Activated CD4-positive, alpha-beta T cell treated with anti-CD3 and anti-CD28 coated beads, Interleukin-2, amount 50 U/mL, for 24 hours (primary cell): ENCODE data around the gene DENND4A.

ENCODE experiments used
- DNase-seq, 2 donors: peaks; one replicate each; pipeline ENCODE4 v3.0.0-alpha.2; 2020; ENCODE audit warnings: low read depth in 1 of 2, low spot score in 1 of 2

DENND4A gene

DNA sequence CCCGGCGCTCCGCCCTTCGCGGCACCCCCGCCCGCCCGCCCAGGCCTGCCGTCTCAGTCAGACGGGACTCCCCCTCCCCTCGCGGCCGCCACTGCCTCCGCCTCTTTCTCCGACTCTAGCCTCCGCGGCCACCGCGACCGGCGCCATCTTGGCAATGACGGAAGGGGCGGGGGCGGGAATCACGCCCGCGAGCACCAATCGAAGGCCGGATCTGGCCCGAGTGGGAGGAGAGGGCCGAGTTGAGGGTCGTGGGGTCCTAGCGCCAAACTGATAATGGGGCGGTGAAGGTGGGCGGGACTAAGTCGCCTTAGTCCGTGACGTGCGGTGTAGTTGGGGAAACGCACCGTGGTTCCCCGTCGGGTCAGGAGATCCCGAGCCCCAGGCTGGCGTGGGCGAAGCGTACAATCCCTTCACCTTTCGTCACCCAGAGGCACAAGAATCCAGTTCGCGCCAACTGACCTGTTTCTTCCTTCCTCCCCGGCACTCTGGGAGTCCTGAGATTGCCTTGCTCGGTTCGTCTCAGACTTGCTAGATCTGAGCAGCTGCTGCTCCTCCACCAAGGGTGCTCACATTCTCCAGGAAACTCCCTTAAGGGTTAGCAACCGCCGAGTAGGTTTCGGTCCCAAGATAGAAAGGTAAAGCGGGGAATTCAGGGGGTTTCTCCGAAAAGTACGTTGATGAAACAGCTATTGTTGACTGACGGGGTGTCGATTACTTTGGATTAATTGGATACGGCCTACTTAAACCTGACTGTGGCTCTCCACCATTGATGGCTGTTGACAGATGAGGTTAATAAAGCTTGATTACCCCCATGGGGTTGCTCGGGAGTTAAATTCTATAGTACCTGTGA is at the start of gene DENND4A:
TSS of gene DENND4A (minus strand) at position 156 of the 850 bp plus-strand sequence. CDS start 35,843 bp downstream, outside the sequence.
- peak; percentile 97 to 98 for DNase-seq

DNA sequence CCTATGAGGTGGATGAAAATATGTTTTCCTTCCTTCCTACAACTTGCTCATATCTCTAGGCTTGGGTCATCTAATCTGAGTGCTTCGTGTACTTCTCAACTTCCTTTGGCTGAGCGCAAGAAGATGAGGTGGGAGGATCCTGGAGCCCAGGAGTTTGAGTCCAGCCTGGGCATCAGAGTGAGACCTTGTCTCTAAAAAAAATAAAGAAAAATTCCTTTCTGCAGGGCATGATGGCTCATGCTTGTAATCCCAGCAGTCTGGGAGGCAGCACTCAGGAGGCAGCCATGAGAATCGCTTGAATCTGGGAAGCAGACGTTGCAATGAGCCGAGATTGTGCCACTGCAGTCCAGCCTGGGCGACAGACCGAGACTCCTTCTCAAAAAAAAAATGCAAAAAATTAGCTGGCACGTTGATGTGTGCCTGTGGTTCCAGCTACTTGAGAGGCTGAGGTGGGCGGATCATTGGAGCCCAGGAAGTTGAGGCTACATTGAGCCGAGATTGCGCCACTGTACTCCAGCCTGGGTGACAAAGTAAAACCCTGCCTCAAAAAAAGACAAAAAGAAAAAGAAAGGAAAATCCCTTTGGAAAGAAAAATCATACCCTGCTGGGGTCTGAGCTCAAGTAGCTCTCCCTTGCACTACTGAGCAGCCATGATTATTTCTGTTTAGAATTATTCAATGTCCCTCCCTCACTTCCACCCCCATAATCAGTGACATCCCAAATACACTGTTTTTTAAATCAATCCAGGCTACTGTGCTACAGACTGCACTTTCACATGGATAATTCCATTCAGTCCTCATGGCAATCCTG is 49.2 kb upstream of the DENND4A start:
- DNase-seq, result no peak

DNA sequence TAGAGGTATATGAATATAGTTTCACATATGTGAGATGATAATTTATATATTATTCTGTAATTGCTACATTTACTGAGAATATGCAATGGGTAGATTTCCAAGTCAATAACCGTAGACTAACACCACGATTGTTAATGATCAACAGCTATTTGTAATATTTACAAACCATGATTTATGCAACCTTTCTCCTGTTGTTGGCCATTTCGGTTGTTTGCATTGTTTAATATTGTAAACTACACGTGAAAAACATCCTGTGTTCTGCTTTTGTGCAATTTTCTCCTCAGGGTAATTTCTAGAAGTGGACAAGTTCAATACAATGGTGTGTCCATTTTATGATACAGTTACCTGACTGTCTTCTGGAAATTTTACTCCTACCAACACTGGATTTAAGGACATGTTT is 47.9 kb upstream of the DENND4A start:
- DNase-seq, result no peak

- no peak for DNase-seq
Measured at GRCh38 chr15:65839354-65839901, 47.3 kb upstream of the DENND4A start.

DNA sequence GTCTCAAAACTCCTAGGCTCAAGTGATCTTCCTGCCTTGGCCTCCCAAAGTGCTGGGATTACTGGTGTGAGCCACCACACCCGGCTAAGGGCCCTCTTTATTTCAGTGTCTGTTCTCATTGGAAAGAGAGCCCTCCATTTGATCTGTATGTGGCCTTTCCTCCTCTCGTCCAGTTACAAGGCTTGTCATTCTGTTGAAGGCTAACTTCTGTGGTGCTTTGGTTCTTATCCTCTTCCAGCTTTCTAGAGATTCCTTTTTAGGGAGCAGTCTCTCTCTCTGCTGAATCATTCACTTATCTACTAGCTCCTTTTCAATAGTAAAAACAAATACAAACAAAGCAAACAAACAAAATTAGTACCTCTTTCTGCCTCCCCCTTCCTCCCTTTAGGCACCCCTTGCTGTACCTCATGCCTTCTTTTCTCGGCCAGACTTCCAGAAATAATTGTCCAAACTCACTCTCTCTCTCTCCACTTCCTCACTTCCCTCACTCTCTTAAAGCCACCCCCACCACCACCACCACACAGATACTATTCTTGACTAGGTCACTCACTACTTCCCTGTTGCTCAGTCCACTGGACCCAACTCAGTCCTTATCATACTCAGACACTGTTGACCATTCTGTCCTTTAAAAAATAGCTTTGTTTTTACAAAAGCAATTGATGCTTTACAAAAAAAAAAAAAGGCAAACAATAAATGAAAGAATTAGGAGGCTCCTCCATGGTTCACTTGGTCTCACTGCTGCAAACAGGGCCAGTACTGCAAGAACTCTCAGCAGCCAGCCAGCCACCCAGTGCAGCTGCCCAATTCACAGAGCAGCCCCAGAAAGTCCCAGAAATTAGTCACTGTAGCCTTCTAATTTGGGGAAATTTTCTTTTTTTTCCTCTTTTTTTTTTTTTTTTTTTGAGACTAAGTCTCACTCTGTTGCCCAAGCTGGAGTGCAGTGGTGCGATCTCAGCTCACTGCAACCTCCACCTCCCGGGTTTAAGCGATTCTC is 45.5 kb upstream of the DENND4A start:
- DNase-seq, result no peak

- DNase-seq, result no peak
Measured at GRCh38 chr15:65836665-65837064, 44.6 kb upstream of the DENND4A start.

DNA sequence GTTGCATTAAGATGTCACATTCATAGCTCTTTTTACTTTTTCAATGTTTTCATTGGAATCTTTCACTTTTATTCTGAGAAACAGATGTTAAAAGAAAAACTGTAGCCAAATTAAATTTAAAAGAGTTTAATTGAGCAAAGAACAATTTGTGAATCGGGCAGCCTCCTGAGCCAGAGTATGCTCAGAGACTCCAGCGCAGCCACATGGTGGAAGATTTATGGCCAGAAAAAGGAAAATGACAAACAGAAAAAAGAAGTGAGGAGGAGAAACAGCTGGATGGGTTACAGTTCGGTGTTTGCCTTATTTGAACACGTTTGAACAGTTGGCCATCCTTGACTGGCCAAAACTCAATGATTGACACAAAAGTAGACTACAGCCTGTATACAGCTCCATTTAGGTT is 43.4 kb upstream of the DENND4A start:
- no peak for DNase-seq

GRCh38 chr15:65834603-65835282 is 42.6 kb upstream of the DENND4A start:
- DNase-seq, result no peak

- no peak for DNase-seq
Measured at GRCh38 chr15:65833501-65834205, 41.6 kb upstream of the DENND4A start.

DNA sequence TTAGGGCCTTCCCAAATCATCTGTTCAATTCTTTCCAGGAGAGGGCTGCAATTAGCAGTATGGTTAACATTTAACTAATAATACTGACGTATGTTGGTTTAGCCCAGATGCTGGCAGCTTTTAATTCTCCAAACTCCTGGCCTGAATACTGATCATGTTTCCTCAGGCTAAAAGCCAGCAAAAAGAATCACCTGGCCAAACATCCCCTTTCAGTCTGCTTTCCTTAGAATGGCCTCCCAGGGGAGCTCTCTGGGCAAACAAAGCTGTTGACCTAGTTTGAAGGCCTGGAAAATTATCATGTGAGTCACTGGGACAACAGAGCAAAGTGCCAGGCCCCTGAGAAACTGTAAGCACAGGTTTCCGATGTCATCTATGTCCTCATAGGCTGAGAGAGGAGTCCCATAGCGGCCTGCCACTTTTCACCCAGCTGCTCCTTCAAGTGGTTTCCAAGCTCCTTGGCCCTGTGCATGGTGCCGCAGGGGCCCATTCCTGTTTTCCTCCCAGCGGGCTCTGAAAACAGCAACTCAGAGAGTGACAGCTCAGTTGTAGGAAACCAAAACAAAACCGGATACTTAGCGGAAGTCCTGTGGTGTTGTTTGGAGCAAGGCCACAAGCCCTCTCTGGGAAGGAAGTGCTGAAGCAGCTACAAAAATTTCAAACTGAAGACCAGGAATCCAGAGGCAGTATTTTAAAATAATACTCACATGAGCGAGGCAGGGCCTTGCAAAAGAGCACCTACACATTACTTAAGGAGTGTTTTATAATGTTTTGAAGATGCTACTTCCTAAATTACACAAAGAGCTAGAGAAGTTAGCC is 40.7 kb upstream of the DENND4A start:
- DNase-seq, result peak; percentile 28 to 33

DNA sequence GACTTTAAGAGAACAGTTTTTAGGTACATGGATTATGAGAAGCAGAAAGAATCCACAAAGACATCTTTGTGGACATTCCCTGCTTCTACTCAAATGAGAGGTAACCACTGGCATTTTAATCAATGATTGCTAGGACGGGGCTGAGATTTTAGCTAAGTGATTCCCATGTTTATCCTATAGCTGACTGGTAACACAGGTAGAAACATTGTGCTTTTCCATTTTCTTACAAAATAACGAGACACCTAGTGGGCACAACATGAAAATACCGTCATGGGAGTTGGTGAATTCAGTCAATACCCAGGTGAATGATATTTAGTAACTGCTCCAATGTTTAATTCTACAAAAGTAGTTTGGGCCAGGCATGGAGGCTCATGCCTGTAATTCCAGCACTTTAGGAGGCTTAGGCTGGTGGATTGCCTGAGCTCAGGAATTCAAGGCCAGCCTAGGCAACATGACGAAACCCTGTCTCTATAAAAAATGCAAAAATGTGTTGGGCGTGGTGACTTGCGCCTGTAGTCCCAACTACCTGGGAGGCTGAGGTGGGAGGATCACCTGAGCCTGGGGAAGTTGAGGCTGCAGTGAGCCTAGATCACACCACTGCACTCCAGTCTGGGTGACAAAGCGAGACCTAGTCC is 37.2 kb upstream of the DENND4A start:
- DNase-seq, result no peak

GRCh38 chr15:65828585-65828984 is 36.5 kb upstream of the DENND4A start:
- no peak for DNase-seq

- DNase-seq, result no peak
Measured at GRCh38 chr15:65827065-65827464, 35.0 kb upstream of the DENND4A start.

- DNase-seq, result no peak
Measured at GRCh38 chr15:65824941-65825544, 33.0 kb upstream of the DENND4A start.

DNA sequence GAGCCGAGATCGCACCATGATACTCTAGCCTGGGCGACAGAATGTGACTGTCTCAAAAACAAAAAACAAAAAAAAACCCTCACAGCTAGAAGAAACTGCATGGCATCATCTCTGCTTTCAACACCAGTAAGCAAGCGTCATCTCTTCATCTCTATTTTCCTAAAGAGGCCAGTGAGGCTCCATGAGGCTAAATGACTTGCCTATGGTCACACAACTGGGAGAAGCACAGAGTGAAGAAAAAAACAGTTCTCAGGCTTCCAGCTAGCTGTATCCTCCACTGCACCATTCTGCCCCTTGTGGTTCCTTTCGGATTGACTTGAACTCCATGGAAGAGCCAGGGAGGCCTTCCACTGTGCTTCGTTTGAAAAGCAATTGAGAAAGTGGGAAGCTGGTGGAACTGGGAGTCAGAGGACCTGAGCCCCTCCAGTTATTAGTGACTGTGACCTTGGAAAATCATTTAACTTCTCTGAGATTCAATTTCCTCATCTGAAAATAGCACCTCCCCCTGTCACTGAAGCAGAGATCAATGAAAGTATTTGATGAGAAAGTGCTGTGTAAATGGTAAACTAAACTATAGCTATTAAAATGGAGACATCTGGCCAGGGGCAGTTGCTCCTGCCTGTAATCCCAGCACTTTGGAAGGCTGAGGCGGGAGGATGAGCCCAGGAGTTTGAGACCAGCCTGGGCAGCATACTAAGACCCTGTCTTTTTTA is 32.1 kb upstream of the DENND4A start:
- DNase-seq, result no peak

DNA sequence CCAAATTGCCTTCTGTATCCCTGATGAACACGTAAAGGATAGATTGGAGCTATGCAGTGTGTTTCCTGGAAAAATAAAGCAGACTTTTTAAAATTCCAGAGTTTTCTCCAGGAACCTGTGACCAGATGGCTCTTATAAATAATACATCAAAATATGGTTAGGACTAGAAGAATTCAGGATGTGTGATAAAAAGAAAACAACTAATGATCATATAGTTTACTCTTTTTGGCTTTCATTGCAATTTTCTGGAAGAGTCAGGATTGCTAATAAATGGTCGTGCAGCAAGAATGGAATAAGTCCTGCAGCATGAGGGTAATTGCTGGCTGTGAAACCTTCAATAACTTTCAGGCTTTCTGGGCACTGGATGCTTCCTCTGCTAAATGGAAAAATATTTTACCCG is 30.2 kb upstream of the DENND4A start:
- no peak for DNase-seq

GRCh38 chr15:65821070-65821469 is 29.0 kb upstream of the DENND4A start:
- no peak for DNase-seq
